ENCODE results near the gene CYLD. TPM values are rescaled to one million over a fixed set of nuclear protein-coding genes. Genes with fewer than 3 reads are reported as not detected.

The CYLD gene
- total and polyA plus RNA-seq, 7 donors: 20.1 to 103 (median 50.5) TPM

DNA sequence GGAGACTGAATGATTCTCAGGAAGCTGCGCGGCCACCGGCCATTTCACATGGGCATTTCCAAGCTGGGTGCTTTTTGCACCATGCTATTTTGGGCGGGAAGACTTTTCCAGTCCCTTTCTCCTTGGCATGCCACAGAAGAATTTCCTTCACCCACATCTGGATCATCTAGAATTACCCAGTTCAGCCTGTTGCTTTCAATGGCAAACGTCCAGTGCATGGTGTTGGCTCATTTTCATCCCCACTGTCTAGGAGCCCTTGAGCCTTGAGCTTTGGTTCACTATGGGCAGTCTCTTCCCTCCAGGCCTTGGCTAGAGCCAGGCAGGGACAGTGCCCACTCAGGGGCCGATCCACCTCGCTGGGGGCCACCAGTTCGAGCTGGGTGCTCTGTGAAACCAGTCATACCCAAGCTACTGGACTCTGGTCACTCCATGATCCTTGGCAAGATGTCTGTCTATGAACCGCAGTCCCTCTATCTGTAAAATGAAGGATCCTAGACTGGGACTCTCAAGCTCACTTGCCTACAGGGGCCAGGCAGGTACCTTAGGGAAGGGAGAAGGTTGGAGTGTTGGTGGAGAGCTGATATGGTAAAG lies 71.1 kb downstream of the CYLD start:
- no peaks in the 10 kb centered on the region for H3K4me1 ChIP-seq
- no peak for ATAC-seq
- H3K36me3 ChIP-seq (ENCODE audit: insufficient read depth in 1 of 2, low read depth in 1 of 2): no peaks in the 10 kb centered on the region
- TF ChIP-seq CTCF (IDR thresholded peaks at IDR 0.05): no peak
- no peak overlapping the region for H3K27ac ChIP-seq
- H3K4me3 ChIP-seq: no peak overlapping the region
- no peaks in the 10 kb centered on the region for H3K9me3 ChIP-seq
- WGBS, 3 donors: 48 to 67% (median 55%) methylated on average over 9 of the region's 9 CpGs
- no peak for DNase-seq
- intact Hi-C loops (cut with DNase I): no loop called here
- no peaks in the 10 kb centered on the region for H3K27me3 ChIP-seq (ENCODE audit: insufficient read depth in 3 of 3, low read length in 2 of 3)

DNA sequence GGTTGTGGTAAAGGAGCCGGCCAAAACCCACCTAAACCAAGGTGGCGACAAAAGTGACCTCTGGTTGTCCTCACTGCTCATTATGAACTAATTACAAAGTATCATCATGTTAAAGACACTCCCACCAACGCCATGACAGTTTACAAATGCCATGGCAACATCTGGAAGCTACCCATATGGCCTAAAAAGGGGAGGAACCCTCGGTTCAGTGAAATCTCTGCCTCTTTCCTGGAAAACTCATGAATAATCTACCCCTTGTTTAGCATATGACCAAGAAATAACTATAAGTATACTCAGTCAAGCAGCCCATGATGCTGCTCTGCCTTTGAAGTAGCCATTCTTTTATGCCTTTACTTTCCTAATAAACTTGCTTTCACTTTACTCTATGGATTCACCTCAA lies 72.2 kb downstream of the CYLD start:
- DNase-seq (no peak), ATAC-seq (no peak)
- H3K36me3 ChIP-seq (ENCODE audit: insufficient read depth in 1 of 2, low read depth in 1 of 2): no peaks in the 10 kb centered on the region
- intact Hi-C loops (cut with DNase I): no loop called here
- TF ChIP-seq CTCF (IDR thresholded peaks at IDR 0.05): no peak
- H3K4me3 ChIP-seq: no peak overlapping the region
- H3K4me1 ChIP-seq: no peaks in the 10 kb centered on the region
- WGBS, 3 donors: 77 to 80% (median 80%) methylated on average over 4 of the region's 4 CpGs
- H3K27me3 ChIP-seq (ENCODE audit: insufficient read depth in 3 of 3, low read length in 2 of 3): no peaks in the 10 kb centered on the region
- no peak overlapping the region for H3K27ac ChIP-seq
- no peaks in the 10 kb centered on the region for H3K9me3 ChIP-seq

DNA sequence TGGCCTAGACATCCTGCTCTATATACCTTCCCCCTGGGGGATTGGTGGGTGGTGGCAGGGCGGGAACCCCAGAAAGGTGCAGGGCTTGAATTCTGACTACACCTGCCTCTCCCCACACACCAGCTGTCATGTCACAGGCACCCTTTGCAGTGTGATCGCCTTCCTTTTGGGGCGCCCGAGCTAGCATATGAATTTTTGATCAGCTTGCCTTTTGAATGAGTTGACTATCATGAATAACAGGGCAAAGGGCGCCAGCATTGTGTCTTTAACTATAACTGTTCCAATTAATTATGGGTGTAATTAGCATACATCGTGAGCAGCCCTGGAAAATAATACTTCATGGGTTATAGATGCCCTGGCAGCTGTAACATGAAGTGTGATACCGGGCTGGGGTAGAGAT lies 72.7 kb downstream of the CYLD start:
- WGBS, 3 donors: 87 to 88% (median 88%) methylated on average over 7 of the region's 7 CpGs
- H3K9me3 ChIP-seq: no peaks in the 10 kb centered on the region
- DNase-seq (no peak), ATAC-seq (no peak)
- intact Hi-C loops (cut with DNase I): no loop called here
- H3K27ac ChIP-seq: no peak overlapping the region
- H3K4me1 ChIP-seq: no peaks in the 10 kb centered on the region
- H3K27me3 ChIP-seq (ENCODE audit: insufficient read depth in 3 of 3, low read length in 2 of 3): no peaks in the 10 kb centered on the region
- no peak overlapping the region for H3K4me3 ChIP-seq
- H3K36me3 ChIP-seq (ENCODE audit: insufficient read depth in 1 of 2, low read depth in 1 of 2): no peaks in the 10 kb centered on the region
- TF ChIP-seq CTCF (IDR thresholded peaks at IDR 0.05): no peak

GRCh38 chr16:50815382-50815781 lies 73.5 kb downstream of the CYLD start:
- TF ChIP-seq CTCF (IDR thresholded peaks at IDR 0.05): no peak
- 72 to 75% (median 72%) methylated on average over 7 of the region's 7 CpGs for WGBS, 3 donors
- no peak for ATAC-seq

DNA sequence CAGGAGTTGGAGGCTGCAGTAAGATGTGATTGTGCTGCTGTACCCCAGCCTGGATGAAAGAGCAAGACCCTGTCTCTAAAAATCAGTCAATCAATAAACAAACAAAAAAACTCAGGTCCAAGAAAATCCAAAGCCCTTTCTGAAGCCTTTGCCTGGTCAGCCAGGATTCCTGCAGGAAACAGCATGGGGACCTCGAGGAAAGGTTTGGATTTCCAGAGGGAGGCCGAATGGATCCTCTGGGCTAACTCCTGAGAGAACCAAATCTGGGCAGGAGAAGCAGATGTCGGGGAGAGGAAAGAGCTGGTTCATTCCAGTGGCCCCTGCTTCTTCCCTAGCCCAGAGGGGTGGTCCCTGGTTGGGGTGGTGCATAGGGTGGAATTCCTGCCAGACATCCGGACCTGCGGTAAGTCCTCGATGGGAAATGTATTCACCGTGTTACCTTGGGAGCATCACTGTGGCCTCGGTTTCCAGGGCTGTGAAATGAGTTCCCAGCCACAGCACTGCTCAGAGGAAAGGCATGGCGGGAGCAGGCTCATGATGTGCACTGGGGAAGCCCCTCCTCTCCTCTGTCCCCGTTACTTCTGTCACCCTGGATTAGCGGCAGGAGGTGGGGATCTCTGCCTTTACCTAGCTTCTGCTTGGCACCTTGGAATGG lies 75.1 kb downstream of the CYLD start:
- H3K27me3 ChIP-seq (ENCODE audit: insufficient read depth in 3 of 3, low read length in 2 of 3): no peaks in the 10 kb centered on the region
- H3K27ac ChIP-seq: no peak overlapping the region
- H3K36me3 ChIP-seq (ENCODE audit: insufficient read depth in 1 of 2, low read depth in 1 of 2): no peaks in the 10 kb centered on the region
- no peak for TF ChIP-seq CTCF (IDR thresholded peaks at IDR 0.05)
- ATAC-seq: no peak
- intact Hi-C loops (cut with DNase I): no loop called here
- WGBS, 3 donors: 81 to 84% (median 82%) methylated on average over 11 of the region's 11 CpGs
- no peaks in the 10 kb centered on the region for H3K9me3 ChIP-seq
- no peak overlapping the region for H3K4me3 ChIP-seq
- H3K4me1 ChIP-seq: no peaks in the 10 kb centered on the region
- DNase-seq: no peak

More at GRCh38 chr16:50815382-50815781, 73.5 kb downstream of the CYLD start:
- Histone ChIP-seq H3K36me3 (ENCODE audit: insufficient read depth in 1 of 2, low read depth in 1 of 2) (no peaks in the 10 kb centered on the region), H3K27me3 (ENCODE audit: insufficient read depth in 3 of 3, low read length in 2 of 3) (no peaks in the 10 kb centered on the region), H3K4me3 (no peak overlapping the region), H3K27ac (no peak overlapping the region), H3K4me1 (no peaks in the 10 kb centered on the region), H3K9me3 (no peaks in the 10 kb centered on the region)
- intact Hi-C loops (cut with DNase I): no loop called here
- no peak for DNase-seq
